PC-3 (cell line): ENCODE results near the gene DCAKD.

Experiments
- CTCF ChIP-seq: fragments of 300-600 bp; sonication (generic); conservative IDR thresholded peaks from 2 replicates; pipeline ENCODE4 v1.5.1; 2017; ENCODE audit warnings: antibody characterized with exemption, low read depth, mild to moderate bottlenecking, low read length
- EZH2 ChIP-seq: fragments of 300-600 bp; sonication (generic); IDR thresholded peaks from one replicate; pipeline ENCODE4 v1.6.1; 2017; ENCODE audit warnings: antibody characterized with exemption, mild to moderate bottlenecking, low read length; ENCODE audit not compliant: unreplicated experiment
- EZH2phosphoT487 ChIP-seq: fragments of 300-600 bp; sonication (generic); IDR thresholded peaks from 2 replicates; pipeline ENCODE4 v1.6.1; 2018; ENCODE audit warnings: mild to moderate bottlenecking, antibody characterized with exemption, low read length, borderline replicate concordance

- TF ChIP-seq CTCF (no peak), EZH2phosphoT487 (no peak), EZH2 (no peak)
Measured at GRCh38 chr17:45086865-45087503, 35.6 kb upstream of the DCAKD start.
